ENCODE data around the gene LILRB5.
"Not testable (repeated sequence)": the region's sequence is repeated elsewhere in the genome, so short reads cannot be mapped to it uniquely, and the experiment has no call there.

LILRB5 gene

DNA sequence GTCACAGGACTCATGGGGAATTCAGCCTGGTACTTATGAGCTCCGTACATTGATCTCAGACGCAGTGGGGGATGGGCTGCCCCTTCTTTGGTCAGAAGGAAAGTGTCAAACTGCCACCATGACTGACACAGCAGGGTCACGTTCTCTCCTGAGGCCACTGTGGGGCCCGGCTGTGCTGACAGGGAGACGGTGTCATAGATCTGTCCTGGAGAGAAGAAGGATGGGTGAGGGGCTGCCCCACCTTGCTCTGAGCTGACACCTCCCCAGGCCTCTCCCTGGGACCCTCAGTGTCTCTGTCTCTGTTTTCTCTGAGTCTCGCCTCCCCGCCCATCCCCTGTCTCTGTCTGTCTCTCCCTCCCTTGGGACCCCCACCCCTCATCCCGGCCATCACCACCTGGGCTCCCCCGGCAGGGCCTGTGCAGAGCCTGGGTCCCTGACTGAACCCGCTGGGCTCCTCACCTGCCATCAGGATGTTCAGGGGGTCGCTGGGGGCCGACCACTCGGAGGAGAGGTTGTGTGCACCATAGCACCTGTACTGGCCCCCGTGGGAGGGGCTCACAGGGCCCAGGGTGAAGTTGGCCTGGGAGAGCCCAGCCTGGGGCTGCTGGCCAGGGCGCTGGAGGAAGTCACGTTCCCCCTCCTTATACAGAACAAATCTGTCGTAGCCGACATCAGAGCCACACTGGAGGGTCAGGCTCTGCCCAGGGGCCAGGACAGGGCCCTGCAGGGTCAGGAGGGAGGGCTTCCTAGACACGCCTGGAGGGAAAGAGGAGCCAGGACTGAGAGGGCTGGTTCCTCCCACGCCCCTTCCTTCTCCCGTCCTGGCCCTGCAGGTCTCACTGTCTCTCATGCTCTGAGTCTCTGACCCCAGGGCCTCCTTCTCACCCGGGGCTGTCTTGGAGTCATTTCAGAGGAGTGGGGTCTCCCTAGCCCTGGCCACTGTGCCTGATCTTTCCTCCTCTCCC is 16.4 kb downstream of the LILRB5 start:
- not testable (repeated sequence) for DNase-seq

DNA sequence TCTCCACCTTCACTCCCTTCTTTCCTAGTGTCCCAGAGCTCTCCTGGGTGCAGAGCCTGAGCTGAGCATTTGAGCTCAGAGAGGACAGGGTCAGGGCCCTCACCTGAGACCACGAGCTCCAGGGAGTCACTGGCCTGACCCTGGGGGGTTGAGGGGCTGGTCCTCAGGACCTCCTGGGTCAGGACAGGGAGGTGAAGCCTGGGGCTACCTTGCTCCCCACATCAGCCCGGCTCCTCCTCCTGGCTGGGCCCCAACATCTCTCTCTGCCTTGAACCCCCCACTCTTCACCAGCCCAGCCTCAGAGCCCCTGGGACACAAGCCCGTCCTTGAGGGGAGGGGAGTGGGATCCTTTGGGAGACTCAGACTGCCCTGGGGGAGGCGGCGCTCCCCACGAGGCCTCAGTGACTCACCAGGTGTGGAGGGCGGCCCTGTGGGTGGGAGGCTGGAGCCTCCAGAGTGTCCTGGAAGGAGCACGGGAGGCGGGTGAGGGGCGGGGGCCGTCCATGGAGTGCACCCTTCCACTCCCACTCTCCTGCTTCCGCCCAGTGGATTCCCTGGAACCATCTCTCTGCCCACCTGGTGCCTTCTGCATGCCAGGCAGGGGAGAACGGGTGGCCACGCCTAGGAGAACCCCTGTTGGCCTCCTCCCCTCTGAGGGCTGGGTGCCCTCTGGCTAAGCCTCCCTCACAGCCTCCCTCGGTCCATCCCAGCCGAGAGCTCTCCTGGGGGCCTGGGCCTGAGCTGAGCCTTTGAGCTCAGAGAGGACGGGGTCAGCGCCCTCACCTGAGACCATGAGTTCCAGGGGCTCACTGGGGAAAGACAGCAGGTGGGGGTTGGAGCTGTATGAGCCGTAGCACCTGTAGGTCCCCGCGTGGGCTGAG is 17.3 kb downstream of the LILRB5 start:
- DNase-seq, result not testable (repeated sequence)

DNA sequence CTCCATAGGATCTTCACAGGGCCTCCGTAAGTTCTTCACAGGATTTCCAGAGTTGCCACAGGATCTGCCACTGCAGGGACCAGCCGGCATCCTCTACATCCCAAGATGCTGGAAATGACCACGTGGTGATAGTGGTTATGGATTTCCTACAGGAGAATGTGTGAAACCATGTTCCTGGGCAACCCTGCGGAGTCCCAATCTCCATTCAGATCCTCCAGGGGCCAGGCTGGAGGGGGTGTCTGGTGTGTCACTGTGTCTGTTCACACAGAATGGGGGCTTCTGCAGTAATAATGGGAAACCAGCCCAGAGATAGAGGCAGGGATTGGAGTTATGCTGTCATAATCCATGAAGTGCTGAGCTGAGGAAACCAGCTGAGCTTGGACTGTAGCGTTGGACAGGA is 23.1 kb downstream of the LILRB5 start:
- DNase-seq, result no peak

DNA sequence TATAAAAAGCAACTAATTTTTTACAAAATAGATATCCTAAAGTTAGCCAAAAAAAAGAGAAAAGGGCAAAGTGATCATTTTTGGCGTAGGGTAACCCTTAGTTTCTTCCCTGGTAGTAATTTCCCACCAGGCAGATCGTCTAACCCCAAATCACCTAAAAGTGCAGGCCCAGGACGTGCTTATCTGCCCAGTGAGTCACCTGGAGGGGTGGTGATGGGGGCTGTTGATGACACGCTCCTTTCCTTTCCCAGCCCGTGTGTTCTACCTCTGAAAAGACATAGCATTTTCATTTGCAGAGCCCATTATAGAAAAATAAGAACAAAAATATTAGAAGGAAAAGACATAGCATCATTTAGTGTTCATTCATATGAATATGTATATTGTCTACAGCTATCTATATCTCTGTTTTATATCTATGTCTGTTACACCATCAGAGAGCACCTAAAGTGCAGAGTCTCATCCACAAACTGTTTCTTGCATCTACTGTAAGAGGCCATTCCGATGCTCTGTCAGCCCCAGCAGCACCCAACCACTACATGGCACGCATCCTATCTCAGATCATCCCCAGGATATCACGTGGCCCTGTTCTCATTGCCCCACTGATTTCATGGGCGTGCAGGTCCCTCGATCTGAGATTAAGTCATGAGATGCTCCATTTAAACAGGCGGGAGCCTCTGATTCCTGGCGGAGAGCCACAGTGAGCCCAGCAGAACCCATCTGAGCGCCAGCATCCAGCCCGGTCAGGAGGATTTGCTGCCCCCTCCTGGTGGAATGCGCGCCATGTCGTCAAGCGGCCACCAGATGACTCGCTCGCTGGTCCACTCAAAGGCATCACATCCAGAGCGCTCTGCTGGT is 25.8 kb downstream of the LILRB5 start:
- DNase-seq, result peak; percentile 84

DNA sequence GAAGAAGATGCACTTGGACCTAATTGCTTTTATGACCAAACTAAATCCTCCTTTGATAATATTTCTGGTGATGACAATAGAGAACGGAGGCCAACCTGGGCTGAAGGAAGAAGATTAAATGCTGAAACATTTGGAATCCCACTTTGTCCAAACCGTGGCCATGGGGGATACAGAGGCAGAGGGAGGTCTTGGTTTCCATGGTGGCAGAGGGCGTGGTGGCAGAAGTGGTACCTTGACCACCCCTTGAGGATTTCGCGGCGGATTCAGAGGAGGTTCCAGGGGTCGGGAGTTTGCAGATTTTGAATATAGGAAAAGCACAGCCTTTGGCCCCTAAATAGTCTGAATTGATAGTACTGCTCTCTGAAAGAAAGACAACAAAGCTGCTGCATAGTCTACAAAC is 27.0 kb downstream of the LILRB5 start:
- DNase-seq, result no peak

DNA sequence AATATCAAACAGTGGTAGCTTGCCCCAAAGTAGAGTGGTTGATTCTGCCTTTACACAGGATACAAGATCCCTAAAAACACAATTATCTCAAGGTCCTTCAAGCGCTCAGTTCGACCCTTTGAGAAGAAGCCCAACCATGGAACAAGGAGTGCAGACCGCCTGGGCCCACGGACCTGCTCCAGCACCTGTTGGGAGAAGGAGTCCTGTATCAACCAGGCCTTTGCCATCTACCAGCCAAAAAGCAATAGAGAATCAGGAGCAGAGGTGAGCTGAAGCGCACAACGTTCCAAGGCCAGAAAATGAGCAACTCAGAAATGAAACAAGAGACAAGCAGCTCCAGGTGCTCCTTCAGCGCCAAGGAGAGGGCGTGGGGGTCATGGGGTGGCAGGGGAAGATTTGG is 27.9 kb downstream of the LILRB5 start:
- DNase-seq, result no peak

DNA sequence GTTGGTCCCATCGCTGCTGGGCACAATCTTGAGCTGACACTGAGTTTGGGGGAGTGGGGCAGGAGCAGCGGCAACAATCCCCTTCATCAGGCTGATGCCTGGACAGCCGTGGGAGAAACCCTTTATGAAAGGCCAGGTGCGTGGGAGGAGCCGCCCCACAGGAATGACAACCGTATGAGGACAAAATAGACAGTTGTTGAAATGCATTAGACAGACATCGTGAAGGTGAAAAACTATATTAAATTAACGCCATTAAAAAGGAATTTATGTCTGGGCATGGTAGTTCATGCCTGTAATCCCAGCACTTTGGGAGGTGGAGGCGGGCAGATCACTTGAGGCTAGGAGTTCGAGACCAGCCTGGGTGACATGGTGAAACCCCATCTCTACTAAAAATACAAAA is 32.5 kb downstream of the LILRB5 start:
- not testable (repeated sequence) for DNase-seq

DNA sequence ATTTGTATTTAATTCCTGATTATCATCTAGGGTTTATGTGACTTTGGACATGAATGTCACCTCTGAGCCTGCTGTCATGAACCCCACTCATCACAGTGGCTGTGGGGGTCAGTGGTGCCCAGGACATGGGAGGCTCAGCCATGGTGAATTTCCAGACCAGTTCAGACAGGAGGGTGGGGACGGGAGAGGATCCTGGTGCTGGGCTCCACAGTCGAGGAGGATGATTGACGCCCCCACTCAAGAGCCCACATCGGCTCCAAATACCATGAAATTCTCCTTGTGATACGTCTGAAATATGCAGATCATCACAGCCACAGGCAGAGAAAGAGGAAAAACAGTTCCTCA is 33.2 kb downstream of the LILRB5 start:
- not testable (repeated sequence) for DNase-seq

DNA sequence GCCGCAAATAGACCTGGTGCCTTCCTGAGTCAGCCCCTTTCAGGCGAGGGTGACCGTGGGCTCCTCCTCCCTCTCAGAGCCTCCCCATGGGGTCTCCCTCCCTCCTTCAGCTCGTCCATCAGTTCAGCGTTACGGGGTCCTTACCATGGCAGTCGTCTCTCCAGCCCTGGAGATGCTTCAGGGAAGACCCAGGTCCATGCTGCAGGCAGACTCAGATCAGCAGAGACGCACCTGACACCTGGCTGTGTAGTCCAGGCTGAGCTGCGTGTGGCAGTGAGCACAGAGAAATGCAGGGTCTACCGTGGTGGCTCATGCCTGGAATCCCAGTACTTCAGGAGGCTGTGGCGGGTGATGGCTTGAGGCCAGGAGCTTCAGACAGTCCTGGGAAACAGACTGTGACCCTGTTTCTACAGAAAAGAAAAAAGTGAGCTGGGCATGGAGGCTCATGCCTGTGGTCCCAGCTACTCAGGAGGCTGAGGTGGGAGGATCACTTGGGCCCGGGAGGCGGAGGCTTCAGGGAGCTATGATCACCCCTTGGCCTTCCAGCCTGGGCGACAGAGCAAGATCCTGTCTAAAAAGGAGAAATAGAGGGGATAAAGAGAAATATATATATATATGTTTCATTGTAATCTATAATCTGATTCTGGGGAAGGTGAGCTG is 33.7 kb downstream of the LILRB5 start:
- not testable (repeated sequence) for DNase-seq

DNA sequence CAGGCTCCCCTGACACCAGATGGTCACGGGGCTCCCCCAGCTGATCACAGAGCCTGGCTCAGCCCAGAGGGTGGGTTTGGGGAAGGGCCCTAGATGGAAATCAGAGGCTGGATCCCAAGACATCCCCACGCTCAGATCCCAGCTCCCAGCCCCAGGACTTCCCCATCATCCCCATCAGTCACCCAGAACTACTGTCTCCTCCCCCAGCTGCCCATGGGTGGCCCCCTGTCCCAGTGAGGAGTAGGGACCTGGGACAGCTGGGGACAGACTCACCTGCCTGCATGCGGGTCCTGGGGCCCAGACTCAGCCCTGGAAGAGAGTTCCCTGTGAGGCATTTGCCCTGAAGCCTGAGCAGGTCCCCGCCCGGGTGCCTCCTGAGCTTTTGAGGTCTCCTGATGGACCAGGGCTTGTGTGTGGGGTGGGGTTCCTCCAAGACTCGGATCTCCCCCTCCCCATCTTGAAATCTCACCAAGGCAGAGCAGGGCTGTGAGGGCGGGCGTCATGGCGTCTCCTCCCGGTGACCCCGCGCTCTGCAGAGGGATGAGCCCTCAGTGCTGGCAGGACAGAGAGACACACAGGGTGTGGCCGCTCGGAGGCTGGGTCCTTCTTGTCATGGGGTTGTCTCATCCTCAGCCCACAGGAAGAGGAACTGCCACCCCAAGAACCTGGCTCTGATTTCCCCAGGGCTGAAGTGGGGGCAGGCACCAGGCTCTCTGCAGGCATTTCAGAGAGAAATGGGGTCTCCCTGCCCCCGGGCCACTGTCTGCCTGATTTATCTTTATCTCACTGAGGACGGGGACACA is 34.4 kb downstream of the LILRB5 start, which contains the start of gene LILRB3:
Gene LILRB3, minus strand, starts transcription at position 534 of the 803 bp plus-strand sequence. Its CDS starts 31 bp downstream, at position 503.
- DNase-seq, result not testable (repeated sequence)

DNA sequence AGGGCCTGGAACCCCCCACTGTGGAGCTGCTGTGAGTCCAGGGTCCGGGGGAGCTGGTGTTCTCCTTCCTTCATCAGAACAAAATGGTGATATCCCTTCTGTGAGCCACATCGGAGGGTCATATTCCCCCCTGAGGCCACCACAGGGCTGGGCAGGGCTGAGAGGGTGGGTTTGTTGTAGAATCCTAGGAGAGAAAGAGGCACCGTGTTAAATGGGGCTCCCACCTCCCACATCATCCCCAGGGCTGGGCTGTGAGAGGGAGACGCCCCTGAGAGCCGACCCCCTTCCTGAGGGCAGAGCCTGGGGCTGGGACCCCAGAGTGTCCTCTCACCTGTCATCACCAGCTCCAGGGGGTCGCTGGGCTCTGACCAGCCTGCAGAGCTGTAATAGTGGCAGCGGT is 35.1 kb downstream of the LILRB5 start:
- not testable (repeated sequence) for DNase-seq

DNA sequence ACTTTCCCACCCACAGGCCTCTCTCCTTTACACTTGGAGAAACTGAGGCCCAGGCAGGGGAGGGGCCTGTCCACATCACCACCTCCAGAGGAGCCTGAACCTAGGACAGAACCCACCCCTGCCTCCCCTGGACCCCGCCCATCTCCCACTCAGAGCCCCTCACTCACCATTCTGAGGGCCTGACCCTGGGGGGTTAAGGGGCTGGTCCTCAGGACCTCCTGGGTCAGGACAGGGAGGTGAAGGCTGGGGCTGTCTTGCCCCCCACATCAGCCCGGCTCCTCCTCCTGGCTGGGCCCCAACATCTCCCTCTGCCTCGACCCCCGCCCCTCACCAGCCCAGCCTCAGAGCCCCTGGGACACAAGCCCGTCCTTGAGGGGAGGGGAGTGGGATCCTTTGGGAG is 37.4 kb downstream of the LILRB5 start:
- DNase-seq, result not testable (repeated sequence)

DNA sequence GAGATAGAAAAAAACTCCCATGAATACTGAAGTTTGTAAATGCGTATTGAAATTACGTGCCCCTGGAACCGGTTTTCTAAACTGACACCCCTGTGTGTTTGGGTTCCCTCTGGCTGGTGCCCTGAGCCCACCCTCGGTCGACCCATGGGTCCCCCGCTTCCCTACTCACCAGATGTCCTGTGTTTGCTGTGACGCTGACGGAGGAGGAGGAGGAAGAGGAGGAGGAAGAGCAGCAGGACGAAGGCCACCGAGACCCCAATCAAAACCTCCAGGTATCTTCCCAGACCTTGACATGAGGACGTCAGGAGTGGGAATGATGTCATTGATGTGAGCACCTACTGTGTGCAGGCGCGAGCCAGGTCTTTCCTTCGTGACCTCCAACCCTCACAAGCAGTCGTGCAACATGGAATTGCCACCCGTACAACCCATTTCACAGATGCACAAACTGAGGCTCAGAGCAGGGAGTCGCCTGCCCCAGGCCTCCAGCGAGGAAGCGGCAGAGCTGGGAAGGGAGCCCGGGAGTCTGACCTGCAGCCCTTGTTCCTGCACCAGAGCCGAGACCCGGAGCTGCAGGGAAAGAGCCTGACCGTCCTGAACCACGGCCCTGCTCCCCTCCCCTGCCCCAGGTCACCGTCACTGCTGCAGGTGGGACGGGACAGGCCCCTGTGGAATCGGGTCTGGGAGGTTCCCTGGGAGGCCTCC is 38.0 kb downstream of the LILRB5 start:
- DNase-seq, result no peak

DNA sequence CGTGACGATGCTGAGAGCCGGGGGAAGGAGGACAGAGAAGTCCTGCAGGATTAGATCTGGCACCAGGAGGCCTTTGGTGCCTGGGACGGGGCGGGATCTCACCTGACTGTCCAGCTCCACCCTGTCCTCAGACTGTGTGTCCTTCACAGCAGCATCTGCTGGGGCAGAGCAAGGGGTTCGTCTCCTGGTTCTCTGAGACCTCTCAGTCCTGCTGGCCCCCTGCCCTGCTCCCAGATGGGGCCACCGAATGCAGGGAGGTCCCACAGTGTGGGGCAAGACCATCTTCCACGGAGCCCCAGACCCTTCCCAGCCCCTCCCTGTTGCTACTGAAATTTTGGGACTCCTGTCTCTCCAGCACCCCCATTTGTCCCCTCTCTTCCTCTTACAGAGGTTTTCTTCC is 38.8 kb downstream of the LILRB5 start:
- no peak for DNase-seq

DNA sequence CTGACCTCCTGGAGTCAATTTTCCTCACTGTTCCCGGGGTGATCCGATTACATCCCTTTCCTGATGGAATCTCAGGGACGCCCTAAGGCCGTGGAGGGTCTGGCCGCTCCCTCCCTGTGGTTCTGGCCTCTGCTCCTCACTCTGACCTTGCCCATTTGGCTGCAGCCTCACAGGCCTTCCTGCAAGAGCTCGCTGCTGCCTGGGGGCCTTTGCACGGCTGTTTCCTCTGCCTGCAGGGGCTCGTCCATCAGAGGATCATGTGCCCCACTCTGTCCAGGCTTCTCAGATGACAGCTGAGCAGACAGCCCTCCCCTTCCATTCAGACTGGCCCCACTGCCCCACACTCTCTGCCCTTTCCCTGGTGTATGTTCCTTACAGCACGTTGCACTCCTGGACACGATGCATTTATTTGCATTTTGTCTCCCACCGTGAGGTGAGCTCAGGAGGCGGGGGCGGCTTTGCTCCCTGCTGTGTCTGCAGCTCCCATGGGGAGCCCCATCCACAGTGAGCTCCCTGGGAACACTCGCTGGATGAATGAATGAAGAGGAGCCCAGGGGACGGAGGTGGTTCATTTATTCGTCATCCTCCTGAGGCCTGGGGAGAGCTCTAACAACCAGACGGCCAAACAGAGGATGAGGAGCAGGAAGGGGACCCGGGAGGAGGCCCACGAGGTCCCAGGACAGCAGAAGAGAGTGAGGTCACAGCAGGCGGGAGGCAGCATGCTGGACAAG is 39.4 kb downstream of the LILRB5 start:
- not testable (repeated sequence) for DNase-seq

DNA sequence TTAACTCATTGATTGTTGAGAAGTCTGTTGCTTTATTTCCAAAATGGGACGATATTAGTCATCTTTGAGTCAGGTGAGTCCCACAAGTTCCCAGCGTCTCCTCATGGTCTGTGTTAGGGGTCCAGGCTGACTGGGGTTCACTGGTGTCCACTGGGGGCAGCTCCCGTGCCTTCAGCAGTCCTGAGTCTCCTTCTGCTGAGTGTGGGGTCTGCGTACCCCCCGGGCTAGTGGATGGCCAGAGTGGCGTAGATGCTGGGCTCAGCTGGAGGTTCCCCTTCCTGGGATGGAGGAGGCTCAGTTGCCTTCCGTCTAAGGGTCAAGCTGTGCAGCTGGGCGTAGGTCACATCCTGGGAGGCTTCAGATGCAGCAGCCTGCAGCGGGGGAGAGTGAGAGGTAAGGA is 40.2 kb downstream of the LILRB5 start:
- DNase-seq, result no peak

DNA sequence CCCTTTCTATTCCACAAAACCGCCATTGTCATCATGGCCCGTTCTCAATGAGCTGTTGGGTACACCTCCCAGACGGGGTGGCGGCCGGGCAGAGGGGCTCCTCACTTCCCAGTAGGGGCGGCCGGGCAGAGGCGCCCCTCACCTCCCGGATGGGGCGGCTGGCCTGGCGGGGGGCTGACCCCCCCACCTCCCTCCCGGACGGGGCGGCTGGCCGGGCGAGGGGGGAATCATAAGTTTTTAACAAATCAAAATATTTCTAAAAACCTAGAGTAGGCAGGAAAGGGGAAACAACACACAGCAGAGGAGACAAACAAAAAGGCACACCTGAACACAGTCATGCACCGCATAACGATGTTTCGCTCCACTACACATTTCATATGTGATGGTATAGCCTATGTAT is 42.3 kb downstream of the LILRB5 start:
- DNase-seq, result not testable (repeated sequence)

DNA sequence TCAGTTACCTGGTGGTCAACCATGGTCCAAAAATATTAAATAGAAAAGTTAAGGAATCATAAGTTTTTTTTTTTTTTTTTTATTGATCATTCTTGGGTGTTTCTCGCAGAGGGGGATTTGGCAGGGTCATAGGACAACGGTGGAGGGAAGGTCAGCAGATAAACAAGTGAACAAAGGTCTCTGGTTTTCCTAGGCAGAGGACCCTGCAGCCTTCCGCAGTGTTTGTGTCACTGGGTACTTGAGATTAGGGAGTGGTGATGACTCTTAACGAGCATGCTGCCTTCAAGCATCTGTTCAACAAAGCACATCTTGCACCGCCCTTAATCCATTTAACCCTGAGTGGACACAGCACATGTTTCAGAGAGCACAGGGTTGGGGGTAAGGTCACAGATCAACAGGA is 42.9 kb downstream of the LILRB5 start:
- not testable (repeated sequence) for DNase-seq

DNA sequence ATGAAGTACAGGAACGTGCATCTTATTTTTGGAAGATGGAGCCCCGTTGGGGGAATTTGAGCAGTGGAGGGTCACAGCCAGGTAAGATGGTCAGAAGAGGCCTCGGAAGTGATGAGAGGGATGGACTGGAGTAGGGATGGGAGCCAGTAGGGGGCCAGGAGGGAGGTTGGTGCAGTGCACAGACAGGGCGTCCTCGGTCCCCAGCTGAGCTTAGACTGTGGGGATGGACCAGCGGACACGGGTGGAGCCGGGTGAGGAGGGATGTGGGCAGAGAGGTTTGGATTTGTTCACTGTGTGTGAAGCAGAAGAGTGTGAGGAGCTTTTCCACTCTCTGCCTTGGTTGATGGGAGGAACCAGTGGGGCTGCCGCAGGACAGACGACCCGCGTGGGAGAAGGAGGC is 45.8 kb downstream of the LILRB5 start:
- no peak for DNase-seq

Data from stimulated activated CD4-positive, alpha-beta T cell treated with anti-CD3 and anti-CD28 coated beads, Interleukin-4, amount 100 ng/mL, for 1 hour (primary cell).